HL-60/S4 (cell line): ENCODE measurements around the gene TMPRSS4.

Experiments
- in situ Hi-C: fragments of 300-500 bp; cut with MboI; formaldehyde crosslinking; loops from 2 replicates; pipeline ENCODE4 v1.14.3; 2022; ENCODE audit warnings: low sequenced_read_pairs

The TMPRSS4 gene, protein sequence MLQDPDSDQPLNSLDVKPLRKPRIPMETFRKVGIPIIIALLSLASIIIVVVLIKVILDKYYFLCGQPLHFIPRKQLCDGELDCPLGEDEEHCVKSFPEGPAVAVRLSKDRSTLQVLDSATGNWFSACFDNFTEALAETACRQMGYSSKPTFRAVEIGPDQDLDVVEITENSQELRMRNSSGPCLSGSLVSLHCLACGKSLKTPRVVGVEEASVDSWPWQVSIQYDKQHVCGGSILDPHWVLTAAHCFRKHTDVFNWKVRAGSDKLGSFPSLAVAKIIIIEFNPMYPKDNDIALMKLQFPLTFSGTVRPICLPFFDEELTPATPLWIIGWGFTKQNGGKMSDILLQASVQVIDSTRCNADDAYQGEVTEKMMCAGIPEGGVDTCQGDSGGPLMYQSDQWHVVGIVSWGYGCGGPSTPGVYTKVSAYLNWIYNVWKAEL

DNA sequence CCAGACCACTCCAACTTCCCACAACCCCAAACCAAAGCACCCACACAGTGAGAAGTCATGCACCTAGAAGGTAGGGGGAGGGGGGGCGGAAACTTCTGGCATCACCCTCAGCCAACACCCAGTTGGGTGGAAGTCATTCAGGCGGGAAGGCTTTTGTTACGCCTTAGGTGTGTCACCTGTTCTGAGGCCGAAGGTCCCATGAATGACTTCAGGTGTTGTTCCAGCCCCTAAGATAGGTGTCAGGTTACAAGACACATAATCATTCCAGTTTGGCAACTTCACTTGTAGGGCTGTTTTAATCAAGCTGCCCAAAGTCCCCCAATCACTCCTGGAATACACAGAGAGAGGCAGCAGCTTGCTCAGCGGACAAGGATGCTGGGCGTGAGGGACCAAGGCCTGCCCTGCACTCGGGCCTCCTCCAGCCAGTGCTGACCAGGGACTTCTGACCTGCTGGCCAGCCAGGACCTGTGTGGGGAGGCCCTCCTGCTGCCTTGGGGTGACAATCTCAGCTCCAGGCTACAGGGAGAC is at the start of gene TMPRSS4:
Gene TMPRSS4, plus strand, starts transcription at position 325 of the 528 bp plus-strand sequence. CDS start 225 bp downstream, outside the sequence.
- in situ Hi-C loops = no loop called here

DNA sequence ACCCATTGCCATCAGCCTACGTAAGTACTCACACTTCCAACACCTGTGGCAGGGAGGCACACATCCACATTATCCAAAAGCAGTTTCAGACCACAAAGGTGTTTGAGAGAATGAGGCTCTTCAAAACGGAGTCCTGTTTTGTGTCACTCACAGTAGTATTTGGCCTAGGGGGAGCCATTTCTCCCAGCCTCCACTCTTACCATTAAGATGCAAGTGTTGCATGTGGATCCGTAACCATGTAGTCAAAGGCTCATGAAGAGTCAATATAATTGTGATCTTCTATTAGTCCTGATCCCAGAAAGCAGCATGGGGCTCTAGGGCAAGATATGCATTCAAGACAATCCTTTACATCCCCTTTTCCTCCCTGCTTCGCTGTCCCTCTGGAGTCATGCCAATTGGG is 49.2 kb upstream of the TMPRSS4 start:
- in situ Hi-C loops = no loop called here

DNA sequence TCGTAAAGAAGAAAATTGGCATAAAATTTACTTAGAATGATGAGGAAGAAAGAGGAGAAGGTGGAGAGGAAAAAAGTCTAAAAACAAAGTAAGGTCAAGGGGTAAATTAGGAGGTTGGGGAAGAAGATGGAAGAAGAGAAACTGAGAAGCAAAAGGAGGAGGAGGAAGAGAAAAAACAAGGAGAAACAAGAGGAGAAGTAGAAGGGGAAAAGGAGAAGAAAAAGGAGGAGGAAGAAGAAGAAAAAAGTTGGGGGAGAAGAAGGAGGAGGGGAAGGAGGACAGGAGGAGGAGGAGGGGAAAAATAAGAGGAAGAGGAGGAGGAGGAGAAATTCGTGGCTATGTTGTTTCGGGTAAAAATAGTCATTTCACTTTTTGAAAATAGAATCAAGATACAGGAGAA is 48.3 kb upstream of the TMPRSS4 start:
- in situ Hi-C loops = no loop called here

DNA sequence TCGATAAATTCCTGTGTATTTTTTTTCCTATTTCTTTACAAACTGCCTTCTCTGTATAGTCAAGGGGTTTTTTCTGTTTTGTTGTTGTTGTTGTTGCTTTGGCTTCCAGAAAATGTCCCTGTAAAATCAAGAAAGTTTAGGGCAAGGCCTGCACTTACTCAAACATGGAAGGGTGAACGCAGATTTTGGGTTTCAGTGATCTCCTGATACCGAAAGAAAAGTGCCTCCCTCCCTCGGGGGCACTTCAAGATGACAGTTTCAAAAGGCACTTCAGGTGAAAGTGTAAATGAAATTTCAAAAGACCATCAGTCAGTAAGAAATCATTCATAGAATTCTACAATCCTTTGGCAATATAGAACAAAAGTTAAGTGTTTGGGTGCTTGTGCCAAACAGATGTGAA is 43.4 kb upstream of the TMPRSS4 start:
- in situ Hi-C loops = no loop called here

DNA sequence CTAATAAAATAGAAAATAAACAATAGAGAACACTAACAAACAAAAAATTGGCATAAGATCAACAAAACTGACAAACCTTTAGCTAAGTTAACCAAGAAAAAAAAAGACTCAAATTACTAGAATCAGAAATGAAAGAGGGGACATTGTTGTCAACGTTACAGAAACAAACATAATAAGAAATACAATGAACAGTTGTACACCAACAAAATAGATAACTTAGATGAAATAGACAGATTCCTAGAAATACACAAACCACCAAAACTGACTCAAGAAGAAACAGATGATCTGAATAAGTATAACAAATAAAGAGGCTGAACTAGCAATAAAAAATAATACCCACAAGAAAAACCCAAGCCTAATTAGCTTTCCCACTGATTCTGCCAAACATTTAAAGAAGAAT is 34.7 kb upstream of the TMPRSS4 start:
- in situ Hi-C loops = no loop called here

DNA sequence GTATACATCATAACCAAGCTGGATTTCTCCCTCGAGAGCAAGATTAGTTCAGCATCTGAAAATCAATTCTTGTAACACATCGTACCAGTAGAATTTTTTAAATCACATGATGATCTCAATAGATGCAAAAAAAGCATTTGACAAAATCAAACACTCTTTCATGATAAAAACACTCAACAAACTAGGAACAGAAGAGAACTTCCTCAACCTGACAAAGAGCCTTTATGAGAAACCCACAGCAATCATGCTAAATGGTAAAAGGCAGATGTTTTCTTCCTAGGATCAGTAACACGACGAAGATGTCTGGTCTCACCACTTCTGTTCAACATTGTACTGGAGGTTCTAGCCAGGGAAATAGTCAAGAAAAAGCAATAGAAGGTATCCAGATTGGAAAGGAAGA is 34.1 kb upstream of the TMPRSS4 start:
- in situ Hi-C loops = no loop called here

DNA sequence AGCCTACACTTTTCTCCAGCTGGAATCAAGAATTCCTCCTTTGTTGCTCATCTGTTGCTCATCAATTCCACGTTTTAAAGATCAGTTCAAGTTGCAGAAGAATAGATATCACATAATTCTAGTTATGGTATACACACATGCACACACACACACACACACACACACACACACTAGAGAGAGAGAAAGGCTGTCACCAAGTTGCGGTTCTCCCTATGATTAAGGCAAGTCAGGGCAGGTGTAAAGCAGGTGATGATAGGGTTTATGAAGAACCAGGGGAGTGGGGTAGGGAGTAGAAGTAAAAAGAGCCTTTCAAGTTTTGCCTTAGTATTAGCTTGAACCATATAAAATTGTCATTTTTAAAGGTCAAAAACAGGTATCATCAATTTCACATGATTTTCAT is 31.7 kb upstream of the TMPRSS4 start:
- in situ Hi-C loops = no loop called here

DNA sequence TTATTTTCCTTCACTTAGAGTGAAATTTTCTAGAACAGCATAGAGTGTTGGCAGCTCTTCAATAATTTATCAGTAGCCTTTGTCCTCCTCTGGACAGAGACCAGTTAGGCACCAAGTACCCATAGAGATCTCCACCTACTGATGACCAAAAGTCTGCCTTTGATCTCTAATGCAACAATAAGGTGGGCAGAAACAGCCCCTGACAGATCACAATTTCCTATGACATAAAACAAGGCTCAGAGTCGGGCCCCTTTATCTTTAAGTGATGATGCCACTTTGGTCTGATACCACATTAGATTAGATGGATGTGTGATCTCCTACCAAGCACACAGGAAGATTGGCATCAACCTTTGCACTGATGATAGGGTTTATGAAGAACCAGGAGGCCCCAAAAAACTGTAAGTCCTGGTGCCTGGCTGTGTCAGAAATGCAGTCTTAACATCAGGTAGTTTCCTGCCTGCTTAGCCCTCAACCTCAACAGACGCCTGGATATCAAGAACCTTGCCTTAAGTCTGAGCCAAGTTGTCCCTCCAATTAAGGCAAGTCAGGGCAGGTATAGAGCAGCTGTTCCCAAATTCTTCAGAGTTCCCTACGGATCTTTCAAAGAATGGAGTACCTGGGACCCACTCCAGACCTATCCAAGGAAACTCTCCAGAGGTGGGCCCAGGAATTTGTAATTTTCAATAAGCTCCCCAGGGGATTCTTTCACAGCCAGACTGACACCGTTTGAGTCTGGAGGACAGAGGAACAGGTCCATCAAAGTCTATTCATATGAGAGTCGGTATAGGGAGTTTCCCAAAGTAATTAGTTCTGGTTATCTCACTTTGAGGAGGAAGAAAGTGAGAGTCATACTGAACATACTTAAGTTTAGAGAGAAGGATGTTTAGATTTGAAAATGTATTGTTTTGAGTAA is 30.6 kb upstream of the TMPRSS4 start:
- in situ Hi-C loops = no loop called here

DNA sequence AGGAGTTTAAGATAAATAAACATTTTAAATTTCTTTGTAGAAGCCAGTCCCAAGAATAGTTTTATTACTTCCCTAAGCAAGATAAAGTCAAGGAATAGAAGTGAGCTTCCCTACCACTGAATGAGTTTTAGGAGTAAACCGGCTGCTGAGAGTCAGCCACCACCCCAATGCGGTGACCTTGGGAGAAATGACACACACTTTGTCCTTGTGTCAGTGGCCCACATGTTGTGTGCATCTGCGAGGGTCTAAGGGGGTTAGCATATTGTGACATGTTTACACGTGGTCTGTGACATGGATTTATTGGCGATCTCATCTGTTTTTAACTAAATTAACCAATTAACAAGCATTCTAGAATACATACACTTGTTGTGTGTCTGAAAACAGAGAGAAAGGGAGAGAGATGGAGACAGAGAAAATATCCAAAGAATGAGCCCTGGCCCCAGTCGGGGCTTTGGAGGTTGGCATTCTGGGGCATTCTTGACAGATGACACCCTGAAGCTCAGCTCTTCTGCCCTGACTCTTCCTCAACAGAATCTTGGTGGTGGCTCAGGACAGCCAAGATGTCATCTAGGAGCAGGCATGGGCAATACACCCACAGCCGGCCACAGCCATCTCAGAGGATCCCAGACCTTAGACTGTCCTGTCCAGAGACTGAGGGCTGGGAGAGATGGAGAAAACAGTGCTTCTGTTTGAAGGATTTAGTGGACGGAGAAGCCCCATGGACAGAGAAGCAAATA is 29.7 kb upstream of the TMPRSS4 start:
- in situ Hi-C loops = no loop called here

DNA sequence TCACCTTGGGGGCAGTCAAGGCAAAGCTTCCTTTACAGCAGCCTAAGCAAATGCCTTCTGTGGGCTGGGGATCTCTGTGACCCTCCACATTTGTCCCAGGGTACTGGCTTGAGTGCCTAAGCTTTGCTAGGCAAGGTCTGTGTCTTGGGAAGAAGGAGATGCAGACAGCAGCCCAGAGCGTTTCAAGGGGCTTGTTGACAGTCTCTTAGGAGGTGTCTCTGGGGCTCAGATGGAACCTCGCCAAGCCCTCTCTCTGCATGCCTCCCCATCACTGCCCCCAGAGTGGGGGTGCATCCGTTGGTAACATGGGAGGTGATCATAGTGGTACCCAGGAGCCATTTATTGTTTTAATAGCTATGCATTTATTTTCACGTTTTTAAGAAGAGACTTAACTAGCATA is 29.1 kb upstream of the TMPRSS4 start:
- in situ Hi-C loops = no loop called here

DNA sequence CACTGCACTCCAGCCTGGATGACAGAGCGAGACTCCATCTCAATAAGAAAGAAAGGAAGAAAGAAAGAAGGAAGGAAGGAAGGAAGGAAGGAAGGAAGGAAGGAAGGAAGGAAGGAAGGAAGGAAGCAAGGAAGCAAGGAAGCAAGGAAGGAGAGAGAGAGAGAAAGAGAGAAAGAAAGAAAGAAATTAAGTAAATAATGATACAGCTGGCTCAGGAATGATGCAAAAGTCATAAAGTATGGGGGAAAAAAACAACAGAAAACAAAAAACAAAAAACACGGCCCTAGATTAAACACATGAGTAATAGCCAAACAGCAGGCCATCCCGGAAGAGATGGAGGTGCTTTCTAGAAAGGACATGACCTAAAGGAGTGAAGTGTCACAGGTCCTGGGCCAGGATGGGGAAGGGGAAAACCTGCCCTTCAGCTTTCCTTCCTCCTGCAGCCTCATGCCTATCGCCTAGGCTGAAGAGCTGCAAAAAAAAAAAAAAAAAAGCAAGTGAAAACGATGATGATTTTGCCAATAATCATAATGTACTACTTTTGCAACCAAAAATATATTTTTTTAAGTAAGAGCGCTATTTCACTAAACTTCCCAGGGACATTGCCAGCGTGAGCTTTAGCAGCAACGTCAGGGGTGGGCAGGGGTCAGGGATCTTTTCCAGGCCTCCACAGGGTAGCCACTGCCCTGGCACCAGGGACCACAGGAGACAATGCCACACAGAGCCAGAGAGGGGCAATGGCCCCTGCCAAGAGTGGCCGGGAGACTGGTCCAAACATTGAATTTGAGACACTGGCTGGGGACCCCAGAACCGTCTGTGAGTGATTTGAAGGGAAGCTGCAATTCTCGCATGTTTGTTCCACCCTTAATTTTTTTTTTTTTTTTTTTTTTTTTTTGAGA is 28.2 kb upstream of the TMPRSS4 start:
- in situ Hi-C loops = no loop called here

DNA sequence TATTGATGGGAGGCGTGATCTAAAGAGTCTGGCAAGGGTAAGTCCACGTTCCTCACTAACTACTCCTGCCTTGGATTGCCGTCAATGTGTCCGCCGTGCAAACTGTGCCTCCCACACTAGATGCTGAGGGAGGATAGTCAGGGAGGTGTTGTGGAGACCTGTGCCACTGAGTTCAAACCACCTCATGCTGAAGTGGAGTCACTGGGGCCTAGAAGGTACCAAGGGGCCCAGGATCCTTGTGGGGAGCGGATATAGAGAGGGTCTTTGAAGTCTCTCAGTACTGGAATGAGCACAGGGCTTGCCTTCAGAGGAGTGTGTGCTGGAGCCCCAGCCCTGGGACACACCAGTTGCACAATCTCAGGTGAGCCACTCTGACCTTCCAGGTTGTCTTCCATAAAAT is 27.1 kb upstream of the TMPRSS4 start:
- in situ Hi-C loops = no loop called here

DNA sequence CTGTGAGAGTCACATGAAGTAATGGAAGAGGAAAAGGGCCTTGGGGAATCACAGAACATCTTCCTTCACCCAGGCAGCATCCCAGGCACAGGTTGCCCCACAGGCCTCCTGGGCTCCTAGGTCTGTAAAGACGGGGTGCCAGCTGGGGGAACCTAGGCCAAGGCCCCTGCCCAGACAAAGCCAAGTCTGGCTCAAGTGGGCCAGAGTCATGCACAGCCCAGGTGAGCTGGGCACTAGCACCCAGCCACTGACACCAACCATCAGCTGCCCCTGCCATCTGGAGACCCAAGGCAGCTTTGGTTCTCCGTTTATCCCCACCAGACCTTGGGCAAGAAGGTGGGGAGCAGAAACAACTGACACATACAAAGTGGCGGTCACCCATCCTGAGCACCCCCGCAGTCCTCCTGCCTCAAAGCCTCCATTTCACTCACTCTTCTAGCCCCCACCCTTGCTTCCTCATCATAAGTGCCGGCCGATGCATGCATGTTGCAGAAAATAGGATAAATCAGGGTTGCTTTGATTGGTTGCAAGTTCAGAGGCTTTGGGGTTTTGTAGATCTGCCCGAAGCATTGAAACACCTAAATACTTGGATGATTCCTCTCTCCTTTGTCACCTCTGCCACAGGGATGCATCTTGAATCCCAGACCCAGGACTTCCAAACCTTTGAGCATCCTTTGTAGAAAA is 26.5 kb upstream of the TMPRSS4 start:
- in situ Hi-C loops = no loop called here

DNA sequence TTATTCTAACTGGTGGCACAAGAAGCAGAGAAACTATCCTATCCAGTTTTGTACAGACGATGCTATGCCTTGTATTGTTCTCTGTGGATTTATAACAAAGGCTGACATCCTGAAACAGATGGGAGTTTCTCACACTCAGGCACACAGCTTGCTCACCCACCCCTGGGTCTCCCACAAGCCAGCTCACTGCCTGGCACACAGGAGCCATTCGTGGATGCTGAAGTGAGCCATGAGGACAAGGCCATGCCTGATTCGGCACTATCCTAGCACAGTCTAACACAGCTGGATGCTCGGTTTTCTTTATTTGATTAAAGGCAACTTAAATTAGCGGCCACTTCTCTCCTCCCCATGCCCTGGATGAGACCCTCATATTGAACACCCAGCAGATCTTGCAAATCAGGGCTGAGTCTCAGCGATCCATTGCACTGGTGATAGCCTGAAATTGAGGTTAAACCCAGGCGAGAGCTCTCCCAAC is 25.7 kb upstream of the TMPRSS4 start:
- in situ Hi-C loops = no loop called here

DNA sequence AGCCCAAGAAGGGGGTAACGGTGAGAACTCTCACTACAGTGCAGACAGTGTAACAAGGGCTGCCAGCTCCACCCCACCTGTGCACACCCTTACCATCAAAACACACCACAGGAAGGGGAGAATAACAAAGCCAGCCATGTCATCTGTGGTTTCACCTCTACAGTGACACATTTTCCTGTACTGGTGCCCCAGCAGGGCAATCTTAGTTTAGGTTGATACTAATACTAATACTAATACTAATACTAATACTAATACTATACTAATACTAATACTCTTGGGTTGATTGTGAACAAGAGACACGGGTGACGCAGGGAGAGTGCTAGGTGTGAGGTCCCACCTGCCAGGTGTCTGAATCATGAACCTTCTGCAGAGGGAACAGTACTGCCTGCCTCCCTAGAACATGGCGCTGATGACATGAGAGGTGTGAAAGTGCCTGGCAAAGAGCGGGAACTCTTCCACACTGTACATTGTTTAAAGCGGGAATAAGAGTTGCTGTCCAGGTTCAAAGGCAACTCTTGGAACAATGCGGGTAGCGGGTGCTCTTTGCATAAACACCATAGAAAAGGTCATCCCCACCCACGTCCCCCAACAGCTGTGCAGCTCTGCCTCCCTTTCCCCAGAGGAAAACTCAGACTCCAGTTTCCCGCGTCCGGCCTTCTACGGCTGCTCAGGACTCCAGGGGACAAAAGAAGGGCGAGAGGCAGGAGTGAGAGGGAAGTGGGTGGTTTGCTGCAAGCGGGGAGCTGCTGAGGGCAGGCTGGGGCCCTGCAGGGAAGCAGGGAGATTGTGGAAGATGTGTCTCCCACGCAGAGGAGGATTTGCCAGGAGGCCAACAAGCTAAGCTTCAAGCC is 25.0 kb upstream of the TMPRSS4 start:
- in situ Hi-C loops = no loop called here

DNA sequence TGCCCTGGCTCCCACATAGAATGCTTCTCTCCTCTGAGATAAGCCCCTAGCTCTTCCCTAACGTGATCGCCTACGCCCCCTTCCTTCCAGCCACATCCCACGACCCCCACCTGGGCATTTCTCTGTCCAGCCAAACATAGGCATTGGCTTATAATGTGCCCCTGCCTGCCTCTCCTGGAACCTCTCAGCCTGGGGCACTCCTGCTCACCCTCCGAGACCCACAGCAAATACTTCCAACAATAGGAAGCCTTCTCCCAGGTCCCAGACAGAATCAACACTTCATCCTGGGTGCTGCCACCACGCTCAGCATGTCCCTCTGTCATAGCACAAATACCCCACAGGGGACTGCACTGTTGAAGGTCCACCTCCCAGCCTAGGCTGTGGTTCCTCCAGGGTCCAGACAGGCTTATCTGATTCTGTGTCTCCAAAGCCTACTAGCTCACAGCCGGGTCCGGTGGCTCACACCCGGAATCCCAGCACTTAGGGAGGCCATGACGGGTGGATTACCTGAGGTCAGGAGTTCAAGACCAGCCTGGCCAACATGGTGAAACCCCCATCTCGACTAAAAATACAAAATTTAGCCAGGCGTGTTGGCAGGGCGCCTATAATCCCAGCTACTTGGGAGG is 24.2 kb upstream of the TMPRSS4 start:
- in situ Hi-C loops = no loop called here

DNA sequence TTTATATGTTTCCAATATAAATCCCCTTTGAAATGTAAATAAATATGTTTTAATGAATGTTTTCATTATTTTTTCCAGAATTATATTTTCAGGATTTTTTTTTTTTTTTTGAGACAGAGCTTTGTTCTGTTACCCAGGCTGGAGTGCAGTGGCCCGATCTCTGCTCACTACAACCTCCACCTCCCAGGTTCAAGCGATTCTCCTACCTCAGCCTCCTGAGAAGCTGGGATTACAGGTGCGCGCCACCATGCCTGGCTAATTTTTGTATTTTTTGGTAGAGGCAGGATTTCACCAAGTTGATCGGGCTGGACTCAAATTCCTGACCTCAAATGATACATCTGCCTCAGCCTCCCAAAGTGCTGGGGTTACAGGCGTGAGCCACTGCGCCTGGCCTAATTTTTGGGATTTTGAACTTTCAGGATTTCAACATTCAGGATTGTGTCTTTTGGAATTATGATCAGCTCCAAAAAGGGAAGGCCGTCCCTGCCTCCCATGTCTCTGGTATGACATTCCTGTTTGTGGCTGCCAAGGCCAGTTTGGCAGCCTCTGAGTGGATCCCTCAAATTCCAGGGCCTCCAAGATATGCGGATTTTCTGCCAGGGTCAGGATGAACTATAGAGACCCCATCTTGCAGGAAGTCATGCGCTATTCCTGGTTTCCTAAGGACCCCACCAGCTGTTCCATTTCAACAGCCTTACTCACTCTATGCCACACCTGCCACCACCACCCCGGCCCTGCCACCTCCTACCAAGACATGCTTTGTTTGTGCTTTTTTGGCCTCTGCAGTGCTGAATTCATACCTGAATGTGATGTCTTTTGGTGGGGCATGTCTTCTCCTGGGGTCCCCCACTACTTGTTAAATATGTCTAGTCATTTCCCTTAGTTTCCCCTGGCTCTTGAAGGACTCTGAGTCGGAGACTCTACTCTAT is 21.9 kb upstream of the TMPRSS4 start:
- in situ Hi-C loops = loop anchor here (5.0 kb wide), 2 partner anchors 103 to 233 kb away; partner anchors contain the start of gene FXYD2
